ENCODE measurements around the gene TULP4.
"Not testable (repeated sequence)": the region's sequence is repeated elsewhere in the genome, so short reads cannot be mapped to it uniquely, and the experiment has no call there.

TULP4 gene

GRCh38 chr6:158457616-158458278 is 145.5 kb downstream of the TULP4 start:
- no peak for DNase-seq (ENCODE audit: extremely low read depth in 1 of 2, low read depth in 1 of 2)

- DNase-seq (ENCODE audit: extremely low read depth in 1 of 2, low read depth in 1 of 2), result no peak
These were observed 147.5 kb downstream of the TULP4 start for GRCh38 chr6:158459726-158460125.

GRCh38 chr6:158460602-158461169 is 148.4 kb downstream of the TULP4 start:
- no peak for DNase-seq (ENCODE audit: extremely low read depth in 1 of 2, low read depth in 1 of 2)

GRCh38 chr6:158461954-158462353 is 149.7 kb downstream of the TULP4 start:
- DNase-seq (ENCODE audit: extremely low read depth in 1 of 2, low read depth in 1 of 2), result no peak

- no peak for DNase-seq (ENCODE audit: extremely low read depth in 1 of 2, low read depth in 1 of 2)
These were observed 152.2 kb downstream of the TULP4 start for GRCh38 chr6:158464483-158464882.

- DNase-seq (ENCODE audit: extremely low read depth in 1 of 2, low read depth in 1 of 2), result no peak
These were observed 153.0 kb downstream of the TULP4 start for GRCh38 chr6:158465257-158465656.

GRCh38 chr6:158465747-158466146 is 153.5 kb downstream of the TULP4 start:
- DNase-seq (ENCODE audit: extremely low read depth in 1 of 2, low read depth in 1 of 2), result no peak

GRCh38 chr6:158467923-158468322 is 155.7 kb downstream of the TULP4 start:
- DNase-seq (ENCODE audit: extremely low read depth in 1 of 2, low read depth in 1 of 2), result no peak

- no peak for DNase-seq (ENCODE audit: extremely low read depth in 1 of 2, low read depth in 1 of 2)
These were observed 156.4 kb downstream of the TULP4 start for GRCh38 chr6:158468666-158469065.

- DNase-seq (ENCODE audit: extremely low read depth in 1 of 2, low read depth in 1 of 2), result not testable (repeated sequence)
These were observed 157.8 kb downstream of the TULP4 start for GRCh38 chr6:158470023-158470422.

- no peak for DNase-seq (ENCODE audit: extremely low read depth in 1 of 2, low read depth in 1 of 2)
These were observed 159.1 kb downstream of the TULP4 start for GRCh38 chr6:158471339-158471738.

GRCh38 chr6:158472447-158472846 is 160.2 kb downstream of the TULP4 start:
- DNase-seq (ENCODE audit: extremely low read depth in 1 of 2, low read depth in 1 of 2), result no peak

- DNase-seq (ENCODE audit: extremely low read depth in 1 of 2, low read depth in 1 of 2), result no peak
These were observed 162.7 kb downstream of the TULP4 start for GRCh38 chr6:158474961-158475343.

GRCh38 chr6:158475344-158476302 is 163.4 kb downstream of the TULP4 start:
- no peak for DNase-seq (ENCODE audit: extremely low read depth in 1 of 2, low read depth in 1 of 2)

GRCh38 chr6:158476389-158476788 is 164.1 kb downstream of the TULP4 start:
- DNase-seq (ENCODE audit: extremely low read depth in 1 of 2, low read depth in 1 of 2), result no peak

GRCh38 chr6:158477722-158478121 is 165.5 kb downstream of the TULP4 start:
- not testable (repeated sequence) for DNase-seq (ENCODE audit: extremely low read depth in 1 of 2, low read depth in 1 of 2)

GRCh38 chr6:158480989-158481388 is 168.7 kb downstream of the TULP4 start:
- DNase-seq (ENCODE audit: extremely low read depth in 1 of 2, low read depth in 1 of 2), result no peak

- DNase-seq (ENCODE audit: extremely low read depth in 1 of 2, low read depth in 1 of 2), result no peak
These were observed 169.6 kb downstream of the TULP4 start for GRCh38 chr6:158481690-158482473.

GRCh38 chr6:158485431-158485830 is 173.2 kb downstream of the TULP4 start:
- DNase-seq (ENCODE audit: extremely low read depth in 1 of 2, low read depth in 1 of 2), result no peak

GRCh38 chr6:158487495-158487894 is 175.2 kb downstream of the TULP4 start:
- no peak for DNase-seq (ENCODE audit: extremely low read depth in 1 of 2, low read depth in 1 of 2)

- DNase-seq (ENCODE audit: extremely low read depth in 1 of 2, low read depth in 1 of 2), result no peak
These were observed 175.8 kb downstream of the TULP4 start for GRCh38 chr6:158488065-158488464.
